SH-SY5Y (cell line): Measurements from ENCODE around the gene CCDC9B.

Experiments used
- GATA2 ChIP-seq: IDR thresholded peaks from 2 replicates; pipeline ENCODE4 v1.6.1; 2011; ENCODE audit warnings: mild to moderate bottlenecking, low read depth, low read length
- GATA3 ChIP-seq: IDR thresholded peaks from 2 replicates; pipeline ENCODE4 v1.6.1; 2011; ENCODE audit warnings: low read depth, mild to moderate bottlenecking, low read length, moderate library complexity

DNA sequence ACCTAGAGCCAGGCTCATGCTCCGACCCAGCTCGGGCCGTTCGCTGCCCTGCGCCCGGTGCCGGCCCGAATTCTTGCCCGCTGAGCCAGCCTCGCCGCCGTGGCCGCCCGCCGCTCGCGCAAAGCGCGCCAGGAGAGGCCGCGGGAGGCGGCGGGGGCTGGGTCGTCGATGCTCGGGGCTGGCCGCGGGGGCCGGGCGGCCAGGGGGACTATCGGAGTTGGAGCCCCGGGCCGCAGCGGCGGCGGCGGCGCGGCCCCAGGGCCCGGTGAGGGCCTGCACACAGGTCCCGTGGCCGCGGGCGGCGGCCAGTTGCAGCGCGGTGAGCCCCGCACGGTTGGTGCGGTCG, 59.0 kb downstream of the CCDC9B start:
- TF ChIP-seq GATA2 (no peak), GATA3 (no peak)
